NCI-H510A treated with DMSO at 0.1 percent for 48 hours (cell line): Measurements from ENCODE around the gene AFDN.

ENCODE experiments used
- DNase-seq: peaks from one replicate; lab custom pipeline; 2025; lab: John Stamatoyannopoulos, UW

The AFDN gene

GRCh38 chr6:167978607-167979006, 151.9 kb downstream of the AFDN start:
- no peak for DNase-seq

GRCh38 chr6:167979436-167980139, 152.9 kb downstream of the AFDN start:
- no peak for DNase-seq

- no peak for DNase-seq
These were observed 154.3 kb downstream of the AFDN start for GRCh38 chr6:167980911-167981580.

GRCh38 chr6:167981916-167982462, 155.3 kb downstream of the AFDN start:
- no peak for DNase-seq

GRCh38 chr6:167984144-167984719, 157.5 kb downstream of the AFDN start:
- no peak for DNase-seq

- DNase-seq: no peak
These were observed 158.3 kb downstream of the AFDN start for GRCh38 chr6:167984876-167985604.

- DNase-seq: no peak
These were observed 159.3 kb downstream of the AFDN start for GRCh38 chr6:167985911-167986595.

- no peak for DNase-seq
These were observed 160.9 kb downstream of the AFDN start for GRCh38 chr6:167987396-167988153.

- no peak for DNase-seq
These were observed 161.4 kb downstream of the AFDN start for GRCh38 chr6:167988154-167988495.

- no peak for DNase-seq
These were observed 162.5 kb downstream of the AFDN start for GRCh38 chr6:167988945-167989841.

GRCh38 chr6:167990016-167990945, 163.6 kb downstream of the AFDN start:
- no peak for DNase-seq

GRCh38 chr6:167993169-167993568, 166.5 kb downstream of the AFDN start:
- no peak for DNase-seq

- no peak for DNase-seq
These were observed 167.1 kb downstream of the AFDN start for GRCh38 chr6:167993831-167994230.

- no peak for DNase-seq
These were observed 168.6 kb downstream of the AFDN start for GRCh38 chr6:167995302-167995701.

GRCh38 chr6:167995731-167996151, 169.0 kb downstream of the AFDN start:
- no peak for DNase-seq

GRCh38 chr6:167996424-167997199, 169.9 kb downstream of the AFDN start:
- DNase-seq: no peak

- DNase-seq: no peak
These were observed 170.9 kb downstream of the AFDN start, which contains the start of gene KIF25 for GRCh38 chr6:167997642-167998041. Gene KIF25, plus strand, starts transcription at chr6:167997671. Its CDS starts 31,915 bp downstream, at chr6:168029586.

GRCh38 chr6:167998215-167998614, 171.5 kb downstream of the AFDN start:
- no peak for DNase-seq
